AG04450 (cell line): ENCODE results near the gene PPFIBP2. TPM values are rescaled to one million over a fixed set of nuclear protein-coding genes. Genes with fewer than 3 reads are reported as not detected.

ENCODE experiments used
- CTCF ChIA-PET: fragments of 300-600, 350-600 bp; formaldehyde crosslinking; extraction: SDS; loops from one replicate; lab custom pipeline; 2022; ENCODE audit warnings: antibody characterized with exemption, inconsistent platforms; lab: Charles Lee
- POLR2A ChIA-PET: fragments of 350-600 bp; formaldehyde crosslinking; extraction: SDS; loops from one replicate; lab custom pipeline; 2021; ENCODE audit warnings: antibody characterized with exemption, inconsistent platforms; lab: Yijun Ruan, JAX
- DNase-seq: peaks from one replicate; pipeline ENCODE4 v3.0.0-alpha.2; 2011; ENCODE audit warnings: low read depth, low spot score
- H3K27ac ChIP-seq: one replicate; pipeline ENCODE4 v1.5.1; 2012; ENCODE audit warnings: low read depth, low read length, control low read depth
- H3K27me3 ChIP-seq: one replicate; pipeline ENCODE4 v1.6.0; 2012; ENCODE audit warnings: low read length; ENCODE audit not compliant: control insufficient read depth, insufficient read depth
- H3K4me3 ChIP-seq: 2 replicates; pipeline ENCODE4 v1.5.1; 2011; ENCODE audit warnings: mild to moderate bottlenecking, low read depth, low read length, control low read depth
- H3K9me3 ChIP-seq: 2 replicates; pipeline ENCODE4 v1.5.1; 2012; ENCODE audit warnings: low read length; ENCODE audit not compliant: control insufficient read depth, insufficient read depth
- CTCF ChIP-seq: IDR thresholded peaks from 2 replicates; pipeline ENCODE4 v1.5.1; 2011; ENCODE audit warnings: low read depth, low read length, control low read depth, inconsistent platforms
- polyA plus RNA-seq: library from polyadenylated mRNA; depleted of rRNA; stranded (reverse); fragments of >200 nt; gene quantifications from 2 replicates; pipeline ENCODE4 v1.2.3, GENCODE V29; 2011

Gene PPFIBP2
- polyA plus RNA-seq, 1 experiment: 4.1 TPM

DNA sequence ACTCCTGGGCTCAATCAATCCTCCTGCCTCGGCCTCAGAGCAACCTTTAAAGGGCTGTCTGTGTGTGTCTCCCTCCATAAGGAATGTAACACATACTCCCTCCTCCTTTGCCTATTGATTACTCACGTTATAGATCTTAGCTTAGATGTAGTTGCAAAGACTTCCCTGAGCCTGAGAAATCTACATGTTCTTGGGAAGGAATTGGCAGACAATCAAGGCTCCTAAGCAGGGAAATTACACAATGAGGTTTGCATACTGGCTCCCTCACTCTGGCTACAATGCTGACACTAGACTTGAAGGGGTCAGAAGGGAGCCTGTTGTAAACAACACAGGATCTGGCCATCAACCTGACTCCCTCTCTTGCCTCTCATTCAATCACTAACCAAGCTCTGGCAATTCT is 33.7 kb upstream of the PPFIBP2 start:
- no peak for TF ChIP-seq CTCF
- no peak overlapping the region for H3K27ac ChIP-seq
- ChIA-PET CTCF (no interaction called here), POLR2A (no interaction called here)
- no peak overlapping the region for H3K4me3 ChIP-seq
- no peak for DNase-seq
- no peaks in the 10 kb centered on the region for H3K27me3 ChIP-seq
- H3K9me3 ChIP-seq: no peaks in the 10 kb centered on the region

- no peak for DNase-seq
- TF ChIP-seq CTCF: no peak
- ChIA-PET POLR2A (no interaction called here), CTCF (no interaction called here)
- Histone ChIP-seq H3K9me3 (no peaks in the 10 kb centered on the region), H3K27ac (no peak overlapping the region), H3K27me3 (peaks cover 3% of the 10 kb centered on the region), H3K4me3 (no peak overlapping the region)
Measured at GRCh38 chr11:7484131-7484530, 29.7 kb upstream of the PPFIBP2 start.

GRCh38 chr11:7484645-7485044 is 29.2 kb upstream of the PPFIBP2 start:
- CTCF ChIA-PET: no interaction called here
- DNase-seq: no peak
- H3K27ac ChIP-seq: no peak overlapping the region
- no peak for TF ChIP-seq CTCF
- peaks cover 3% of the 10 kb centered on the region for H3K27me3 ChIP-seq
- POLR2A ChIA-PET: no interaction called here
- no peaks in the 10 kb centered on the region for H3K9me3 ChIP-seq
- no peak overlapping the region for H3K4me3 ChIP-seq

DNA sequence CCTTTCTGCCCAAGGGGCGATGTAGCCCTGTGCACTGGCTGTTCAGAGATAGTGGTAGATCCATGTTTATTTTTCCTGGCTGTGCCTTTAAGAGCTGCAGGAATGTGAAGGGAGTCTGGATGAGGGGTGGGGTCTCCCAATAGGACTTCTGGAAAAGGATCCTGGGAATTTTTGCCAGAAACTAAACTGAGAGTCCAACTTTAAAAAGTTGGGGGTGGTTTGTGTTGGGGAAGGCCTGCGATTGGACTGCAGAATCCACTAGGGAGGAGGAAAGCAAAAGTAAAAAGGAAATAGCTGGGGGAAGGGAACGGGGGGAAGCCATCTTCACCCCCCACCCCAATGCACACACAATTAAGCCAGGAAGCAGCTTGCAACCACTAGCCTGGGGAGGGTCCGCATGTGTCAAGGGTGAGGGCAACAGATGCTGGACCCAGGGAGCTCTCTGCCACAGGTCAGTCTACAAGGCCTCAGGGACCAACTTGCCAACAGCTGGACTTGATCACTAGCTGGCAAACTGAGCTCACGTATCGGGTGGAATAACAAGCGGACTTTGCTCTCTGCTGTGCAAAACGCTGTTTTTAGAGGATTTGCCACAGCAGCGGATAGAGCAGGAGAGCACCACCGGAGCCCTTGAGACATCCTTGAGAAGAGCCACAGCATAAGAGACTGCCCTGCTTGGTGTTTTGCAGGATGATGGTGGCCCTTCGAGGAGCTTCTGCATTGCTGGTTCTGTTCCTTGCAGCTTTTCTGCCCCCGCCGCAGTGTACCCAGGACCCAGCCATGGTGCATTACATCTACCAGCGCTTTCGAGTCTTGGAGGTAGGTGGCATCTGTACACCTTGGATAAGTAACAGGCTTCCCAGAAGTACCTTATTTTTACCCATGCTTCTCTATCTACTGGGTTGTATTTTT is 28.4 kb upstream of the PPFIBP2 start, which contains the start of gene OLFML1:
OLFML1 (plus strand) TSS at position 321 of the 912 bp plus-strand sequence; CDS start at position 691, 370 bp downstream.
- POLR2A ChIA-PET: no interaction called here
- no peak for DNase-seq
- H3K27me3 ChIP-seq: peaks cover 3% of the 10 kb centered on the region
- H3K9me3 ChIP-seq: no peaks in the 10 kb centered on the region
- no peak for TF ChIP-seq CTCF
- H3K27ac ChIP-seq: no peak within 1 kb of the TSS
- CTCF ChIA-PET: no interaction called here
- no peak within 1 kb of the TSS for H3K4me3 ChIP-seq

DNA sequence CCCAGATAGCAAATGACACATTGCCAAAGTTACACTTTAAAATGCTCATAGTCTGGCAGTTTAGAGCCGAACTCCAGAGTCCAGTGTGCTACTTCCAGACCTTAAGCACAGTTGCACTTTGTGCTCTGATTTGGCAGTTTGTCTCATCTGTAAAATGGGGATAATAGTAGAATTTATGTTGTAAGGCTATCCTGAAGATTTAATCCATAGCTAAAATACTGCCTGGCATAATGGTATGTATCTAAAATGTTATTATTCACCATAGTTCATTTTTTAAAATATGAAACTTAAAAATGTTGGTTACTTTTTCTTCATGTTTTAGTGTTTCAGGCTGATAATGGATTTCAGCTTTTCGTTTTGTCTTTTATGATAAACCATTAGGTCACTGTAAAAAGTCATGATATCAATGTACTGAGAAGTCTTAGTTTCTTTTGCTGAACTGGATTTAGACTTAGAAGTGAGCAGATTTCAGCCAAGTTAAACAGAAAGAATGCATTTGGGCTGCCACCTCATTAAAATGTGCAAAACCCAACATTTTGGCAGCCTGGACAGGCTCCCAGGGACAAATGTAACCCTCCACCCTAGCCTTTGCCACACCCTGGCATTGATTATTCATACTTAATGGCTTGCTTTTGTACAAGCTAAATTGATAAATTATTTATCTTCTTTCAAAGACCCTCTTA is 27.6 kb upstream of the PPFIBP2 start:
- DNase-seq: no peak
- CTCF ChIA-PET: no interaction called here
- TF ChIP-seq CTCF: no peak
- Histone ChIP-seq H3K27ac (no peak overlapping the region), H3K9me3 (no peaks in the 10 kb centered on the region), H3K4me3 (no peak overlapping the region), H3K27me3 (peaks cover 3% of the 10 kb centered on the region)
- POLR2A ChIA-PET: no interaction called here
